Ishikawa (cell line): ENCODE results near the gene C6orf47.

Experiments used
- CREB1 ChIP-seq: IDR thresholded peaks from 2 replicates; pipeline ENCODE4 v1.6.1; 2012; ENCODE audit warnings: low read depth
- EGR1 ChIP-seq: IDR thresholded peaks from 2 replicates; pipeline ENCODE4 v1.6.1; 2012
- EP300 ChIP-seq: IDR thresholded peaks from 2 replicates; pipeline ENCODE4 v1.6.1; 2012; ENCODE audit warnings: borderline replicate concordance
- FOXM1 ChIP-seq: IDR thresholded peaks from 2 replicates; pipeline ENCODE4 v1.6.1; 2012; ENCODE audit warnings: low read depth, borderline replicate concordance
- MAX ChIP-seq: IDR thresholded peaks from 2 replicates; pipeline ENCODE4 v1.6.1; 2012
- NFIC ChIP-seq: IDR thresholded peaks from 2 replicates; pipeline ENCODE4 v1.6.1; 2012
- RAD21 ChIP-seq: IDR thresholded peaks from 2 replicates; pipeline ENCODE4 v1.6.1; 2012; ENCODE audit warnings: low read depth
- TAF1 ChIP-seq: IDR thresholded peaks from 2 replicates; pipeline ENCODE4 v1.6.1; 2012; ENCODE audit warnings: low read depth, mild to moderate bottlenecking
- TCF12 ChIP-seq: IDR thresholded peaks from 2 replicates; pipeline ENCODE4 v1.6.1; 2012; ENCODE audit warnings: low read depth
- TEAD4 ChIP-seq: IDR thresholded peaks from 2 replicates; pipeline ENCODE4 v1.6.1; 2012
- USF1 ChIP-seq: IDR thresholded peaks from 2 replicates; pipeline ENCODE4 v1.6.1; 2012
- YY1 ChIP-seq: IDR thresholded peaks from 2 replicates; pipeline ENCODE4 v1.6.1; 2012; ENCODE audit warnings: low read depth
- ZBTB7A ChIP-seq: IDR thresholded peaks from 2 replicates; pipeline ENCODE4 v1.6.1; 2012; ENCODE audit warnings: low read depth

Gene C6orf47

GRCh38 chr6:31687860-31688693, 27.5 kb upstream of the C6orf47 start:
- TF ChIP-seq EGR1, result no peak
- no peak for TF ChIP-seq EP300

- no peak for TF ChIP-seq ZBTB7A
- no peak for TF ChIP-seq NFIC
- TF ChIP-seq EGR1, result no peak
- TF ChIP-seq EP300, result no peak
- TF ChIP-seq TAF1, result no peak
- no peak for TF ChIP-seq MAX
- no peak for TF ChIP-seq USF1
- TF ChIP-seq TEAD4, result no peak
- TF ChIP-seq RAD21, result no peak
- TF ChIP-seq CREB1, result no peak
Observed at GRCh38 chr6:31687321-31687720, 26.7 kb upstream of the C6orf47 start.

- TF ChIP-seq TCF12 (no peak), EP300 (no peak), TAF1 (no peak), RAD21 (no peak), YY1 (no peak), NFIC (no peak), MAX (no peak), TEAD4 (no peak), CREB1 (no peak), ZBTB7A (no peak), USF1 (no peak)
Observed at GRCh38 chr6:31686483-31686882, 25.9 kb upstream of the C6orf47 start.

- TF ChIP-seq TEAD4 (no peak), RAD21 (no peak), TAF1 (no peak), TCF12 (no peak), EP300 (no peak), MAX (no peak), YY1 (no peak), FOXM1 (no peak), ZBTB7A (no peak), NFIC (no peak), USF1 (no peak), CREB1 (no peak)
Observed at GRCh38 chr6:31683591-31683990, 23.0 kb upstream of the C6orf47 start.

GRCh38 chr6:31681135-31681671, 20.6 kb upstream of the C6orf47 start:
- peak; percentile 37 for TF ChIP-seq NFIC
- TF ChIP-seq TEAD4, result peak; percentile 10; the same call in 1 of the 2 replicates
- TF ChIP-seq TCF12, result peak; percentile 49; the same call in 1 of the 2 replicates
- no peak for TF ChIP-seq EGR1
- 0 out of 2 replicates have a peak, but pooled peaks have one; percentile 23 for TF ChIP-seq TAF1
- no peak for TF ChIP-seq CREB1
- TF ChIP-seq EP300, result 0 out of 2 replicates have a peak, but pooled peaks have one; percentile 29
- no peak; the same call in 1 of the 2 replicates for TF ChIP-seq RAD21
- no peak for TF ChIP-seq FOXM1
- peak; percentile 16; the same call in 1 of the 2 replicates for TF ChIP-seq YY1
- peak; percentile 24; the same call in 1 of the 2 replicates for TF ChIP-seq MAX

GRCh38 chr6:31680226-31681134, 19.9 kb upstream of the C6orf47 start, which contains the start of gene LY6G5C:
Gene LY6G5C (minus strand): TSS chr6:31681067. CDS start chr6:31680373, 694 bp downstream.
- TF ChIP-seq TAF1 (0 out of 2 replicates have a peak, but pooled peaks have one; percentile 4), TCF12 (no peak), RAD21 (peak; percentile 97), YY1 (peak; percentile 73)

GRCh38 chr6:31677955-31678354, 17.4 kb upstream of the C6orf47 start:
- no peak for TF ChIP-seq TAF1
- no peak for TF ChIP-seq ZBTB7A
- TF ChIP-seq MAX, result no peak
- TF ChIP-seq EGR1, result no peak
